Body of pancreas (tissue), 4 donors: Measurements from ENCODE around the gene LGR6. TPM values are rescaled to one million over a fixed set of nuclear protein-coding genes. Genes with fewer than 3 reads are reported as not detected.
"Not testable (repeated sequence)": the region's sequence is repeated elsewhere in the genome, so short reads cannot be mapped to it uniquely, and the experiment has no call there.

Experiments
- ATAC-seq: fragments of 150-250 bp; one replicate; pipeline ENCODE4 v1.9.1; 2016
- DNase-seq, 4 donors: peaks; one replicate each; pipeline ENCODE4 v3.0.0-alpha.2; 2019
- H3K27ac ChIP-seq, 4 donors: fragments of 200-600 bp; sonication (generic); 1 replicate in 3 of 4; 2 replicates in 1 of 4; pipeline versions ENCODE4 v1.5.1 to v1.6.1; 2016 to 2019; ENCODE audit warnings: mild to moderate bottlenecking in 1 of 4, mixed read lengths in 1 of 4, moderate library complexity in 1 of 4
- H3K27me3 ChIP-seq, 2 donors: fragments of 200-600 bp; sonication (generic); one replicate each; pipeline ENCODE4 v1.6.0; 2016; ENCODE audit warnings: mild to moderate bottlenecking in 1 of 2
- H3K36me3 ChIP-seq, 2 donors: fragments of 200-600 bp; sonication (generic); replicated peaks in 1 of 2; 2 replicates each; pipeline ENCODE4 v1.5.1; 2016; ENCODE audit warnings: low read depth in 2 of 2; ENCODE audit not compliant: insufficient read depth in 1 of 2
- H3K4me1 ChIP-seq: fragments of 200-600 bp; sonication (generic); one replicate; pipeline ENCODE4 v1.6.0; 2016
- H3K4me3 ChIP-seq, 2 donors: fragments of 200-600 bp; sonication (generic); 1 replicate in 1 of 2; 2 replicates in 1 of 2; pipeline ENCODE4 v1.5.1; 2016 to 2019
- H3K9me3 ChIP-seq, 3 donors: fragments of 200-600 bp; sonication (generic); 1 replicate in 2 of 3; 2 replicates in 1 of 3; pipeline ENCODE4 v1.5.1; 2016
- CTCF ChIP-seq, 7 experiments: fragments of 450-650 bp in 4 of 7; fragments of 200-600 bp in 3 of 7; sonication (generic) in 3 of 7; IDR thresholded peaks; one replicate each; pipeline ENCODE4 v1.5.1; 2016 to 2019; ENCODE audit warnings: antibody characterized with exemption in 7 of 7
- POLR2A ChIP-seq, 3 donors: fragments of 450-650 bp; IDR thresholded peaks; one replicate each; pipeline ENCODE4 v1.6.1; 2016; ENCODE audit warnings: antibody characterized with exemption in 3 of 3, mild to moderate bottlenecking in 2 of 3
- WGBS, 2 donors: methylation state at CpG; one replicate each; pipeline ENCODE4 v1.1.5; 2017; 5-methylcytosine and 5-hydroxymethylcytosine counted together
- intact Hi-C: fragments of 100-400 bp; cut with DNase I; formaldehyde crosslinking; loops from one replicate; pipeline ENCODE4 v1.15.1; 2023
- total RNA-seq, 2 donors: library from RNA; depleted of rRNA; stranded (reverse); fragments of >200 nt; gene quantifications; one replicate each; pipeline ENCODE4 v1.1.0, GENCODE V29; 2016

Gene LGR6
- total RNA-seq, 2 donors from 2014 or later = 0.52 TPM; not detected in 1

GRCh38 chr1:202187697-202188407 is 5.7 kb upstream of the LGR6 start:
- Histone ChIP-seq H3K9me3 (no peaks in the 10 kb centered on the region), H3K27me3 (no peaks in the 10 kb centered on the region), H3K4me3 (no peak overlapping the region), H3K36me3 (no peaks in the 10 kb centered on the region), H3K4me1 (peaks cover under 1% of the 10 kb centered on the region), H3K27ac (no peak overlapping the region)
- intact Hi-C loops = loop anchor here (5.0 kb wide), 1 partner anchor 129 kb away; no protein-coding TSS in a partner anchor
- no peak for TF ChIP-seq POLR2A (IDR thresholded peaks at IDR 0.05)
- no peak for TF ChIP-seq CTCF (IDR thresholded peaks at IDR 0.05)
- 46 to 54% methylated on average over 6 to 7 of the region's 8 CpGs for WGBS, 2 donors
- no peak for ATAC-seq
- no peak for DNase-seq

- intact Hi-C loops = loop anchor here (5.0 kb wide), 1 partner anchor 128 kb away; no protein-coding TSS in a partner anchor
- peaks cover 0 to 11% of the 10 kb centered on the region in 2 donors for H3K27me3 ChIP-seq
These were observed 4.4 kb upstream of the LGR6 start for GRCh38 chr1:202189001-202189790.

DNA sequence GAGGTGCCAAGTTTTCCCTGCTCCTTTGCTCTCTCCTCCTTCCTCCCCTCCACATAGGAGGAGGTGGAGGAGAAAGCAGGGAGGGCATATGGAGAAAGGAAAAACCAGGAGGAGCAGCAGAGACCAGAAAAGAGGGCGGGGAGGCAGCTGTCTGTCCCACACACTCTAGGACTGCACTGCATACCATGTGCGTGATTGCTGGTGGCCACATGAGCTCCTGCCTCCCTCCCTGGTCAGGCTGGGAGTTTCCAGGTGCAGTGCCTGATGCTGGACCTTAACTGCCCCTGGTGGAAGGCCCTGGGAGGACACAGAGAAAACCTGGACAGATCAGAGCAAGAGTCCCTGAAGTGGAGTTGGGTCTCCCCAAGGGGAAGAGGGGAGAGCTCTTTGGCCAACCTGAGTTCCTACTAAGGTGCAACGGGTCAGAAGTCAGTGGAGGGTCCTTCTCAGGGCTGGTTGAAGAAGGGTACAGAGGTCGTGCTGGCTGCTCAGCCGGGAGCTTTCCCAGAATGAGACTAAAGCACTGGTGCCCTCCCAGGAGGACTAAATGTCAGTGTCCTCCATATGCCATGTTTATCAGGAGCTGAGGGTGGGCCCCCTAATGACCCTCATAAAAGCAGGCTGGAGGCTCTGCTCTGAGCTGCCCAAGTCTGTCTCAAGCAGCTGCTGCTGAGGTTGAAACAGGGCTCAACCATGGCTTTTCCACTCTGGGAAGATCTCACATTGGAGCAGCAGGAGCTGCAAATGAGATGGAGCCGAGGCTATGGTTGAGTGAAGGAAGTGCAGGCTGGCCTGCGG is 3.5 kb upstream of the LGR6 start:
- ATAC-seq = no peak

More at GRCh38 chr1:202189001-202189790, 4.4 kb upstream of the LGR6 start:
- ATAC-seq = peak; percentile 67
- DNase-seq = peak; percentile 67 to 84 (median 78)
- TF ChIP-seq POLR2A (IDR thresholded peaks at IDR 0.05) = no peak
- TF ChIP-seq CTCF (IDR thresholded peaks at IDR 0.05) = peak; percentile 49 to 90 (median 63)
- Histone ChIP-seq H3K27ac (no peak overlapping the region), H3K9me3 (no peaks in the 10 kb centered on the region), H3K36me3 (no peaks in the 10 kb centered on the region), H3K4me1 (peaks cover 13% of the 10 kb centered on the region), H3K4me3 (no peak overlapping the region)
- WGBS, 2 donors = 45 to 70% methylated on average over 6 to 17 of the region's 20 CpGs

GRCh38 chr1:202191391-202191790 is 2.2 kb upstream of the LGR6 start:
- peaks cover 0 to 11% of the 10 kb centered on the region in 2 donors for H3K27me3 ChIP-seq
- H3K36me3 ChIP-seq, H3K4me3 ChIP-seq, H3K9me3 ChIP-seq, ATAC-seq, DNase-seq, H3K27ac ChIP-seq: not testable (repeated sequence)
- H3K4me1 ChIP-seq = peaks cover 13% of the 10 kb centered on the region
- WGBS, 2 donors = 60 to 84% methylated on average over 1 to 4 of the region's 33 CpGs
- intact Hi-C loops = loop anchor here (5.0 kb wide), 1 partner anchor 521 kb away; the partner anchor contains the start of gene SYT2

More for the DNA sequence above, 3.5 kb upstream of the LGR6 start:
- no peak for TF ChIP-seq CTCF (IDR thresholded peaks at IDR 0.05)
- no peak for TF ChIP-seq POLR2A (IDR thresholded peaks at IDR 0.05)
- no peak for DNase-seq
- no peak overlapping the region for H3K27ac ChIP-seq
- 65 to 68% methylated on average over 7 of the region's 7 CpGs for WGBS, 2 donors
- intact Hi-C loops = loop anchor here (5.0 kb wide), 2 partner anchors 127 to 522 kb away; partner anchors contain the start of gene SYT2
- peaks cover 0 to 11% of the 10 kb centered on the region in 2 donors for H3K27me3 ChIP-seq
- peaks cover 13% of the 10 kb centered on the region for H3K4me1 ChIP-seq
- no peak overlapping the region for H3K4me3 ChIP-seq
- no peaks in the 10 kb centered on the region for H3K36me3 ChIP-seq
- H3K9me3 ChIP-seq = no peaks in the 10 kb centered on the region
